Smooth muscle cell (in vitro differentiated cells): Measurements from ENCODE around the gene NT5C3A. TPM values are rescaled to one million over a fixed set of nuclear protein-coding genes. Genes with fewer than 3 reads are reported as not detected.
A peak's percentile ranks its signal among the peaks of the same experiment; 100 is the strongest.

Experiments
- DNase-seq: peaks from one replicate; lab custom pipeline; 2025; ENCODE audit not compliant: unreplicated experiment; lab: John Stamatoyannopoulos, UW
- H2AFZ ChIP-seq: fragments of 200-600 bp; sonication (generic); 2 replicates; pipeline ENCODE4 v1.6.0; 2016; ENCODE audit warnings: antibody characterized with exemption, low read depth, mild to moderate bottlenecking
- H3F3A ChIP-seq: fragments of 200-600 bp; sonication (generic); 2 replicates; pipeline ENCODE4 v1.6.0; 2017; ENCODE audit warnings: antibody characterized with exemption, low read depth
- H3K27ac ChIP-seq: fragments of 200-600 bp; sonication (generic); 2 replicates; pipeline ENCODE4 v1.5.1; 2016; ENCODE audit warnings: low read depth, mild to moderate bottlenecking
- H3K27me3 ChIP-seq: fragments of 200-600 bp; sonication (generic); 2 replicates; pipeline ENCODE4 v1.6.1; 2016; ENCODE audit warnings: low read depth, mild to moderate bottlenecking
- H3K36me3 ChIP-seq: fragments of 200-600 bp; sonication (generic); 2 replicates; pipeline ENCODE4 v1.5.1; 2016; ENCODE audit warnings: low read depth
- H3K4me1 ChIP-seq: fragments of 200-600 bp; sonication (generic); 2 replicates; pipeline ENCODE4 v1.5.1; 2016; ENCODE audit warnings: low read depth
- H3K4me2 ChIP-seq: fragments of 200-600 bp; sonication (generic); 2 replicates; pipeline ENCODE4 v1.6.0; 2016; ENCODE audit warnings: mild to moderate bottlenecking
- H3K4me3 ChIP-seq: fragments of 200-600 bp; sonication (generic); 2 replicates; pipeline ENCODE4 v1.5.1; 2016; ENCODE audit warnings: mild to moderate bottlenecking
- H3K79me2 ChIP-seq: fragments of 200-600 bp; sonication (generic); 2 replicates; pipeline ENCODE4 v1.6.0; 2016; ENCODE audit warnings: low read depth, mild to moderate bottlenecking
- H3K9ac ChIP-seq: fragments of 200-600 bp; sonication (generic); 2 replicates; pipeline ENCODE4 v1.6.0; 2016; ENCODE audit warnings: low read depth
- H3K9me3 ChIP-seq: fragments of 200-600 bp; sonication (generic); replicated peaks from 2 replicates; pipeline ENCODE4 v1.5.1; 2016; ENCODE audit warnings: low read depth
- H4K20me1 ChIP-seq: fragments of 200-600 bp; sonication (generic); 2 replicates; pipeline ENCODE4 v1.6.0; 2016; ENCODE audit warnings: low read depth
- CTCF ChIP-seq: fragments of 200-600 bp; sonication (generic); IDR thresholded peaks from 2 replicates; pipeline ENCODE4 v1.5.1; 2017; ENCODE audit warnings: borderline replicate concordance, mild to moderate bottlenecking, antibody characterized with exemption; ENCODE audit not compliant: insufficient read depth, poor library complexity, severe bottlenecking
- WGBS: methylation state at CpG from one replicate; pipeline ENCODE4 v1.1.7; 2016; ENCODE audit warnings: low lambda C conversion rate; 5-methylcytosine and 5-hydroxymethylcytosine counted together
- polyA plus RNA-seq: library from polyadenylated mRNA; unstranded; fragments of >200 nt; fragmentation: Nextera tagmentation; extraction: Ambion mirVana; gene quantifications from 2 replicates; pipeline ENCODE4 v1.2.1, GENCODE V29; 2016
- total RNA-seq: library from RNA; depleted of rRNA; stranded (reverse); fragments of >200 nt; gene quantifications from 2 replicates; pipeline ENCODE4 v1.2.3, GENCODE V29; 2014

Gene NT5C3A
- total and polyA plus RNA-seq, 2 experiments from 2014 or later = 12.9 to 25.4 TPM

DNA sequence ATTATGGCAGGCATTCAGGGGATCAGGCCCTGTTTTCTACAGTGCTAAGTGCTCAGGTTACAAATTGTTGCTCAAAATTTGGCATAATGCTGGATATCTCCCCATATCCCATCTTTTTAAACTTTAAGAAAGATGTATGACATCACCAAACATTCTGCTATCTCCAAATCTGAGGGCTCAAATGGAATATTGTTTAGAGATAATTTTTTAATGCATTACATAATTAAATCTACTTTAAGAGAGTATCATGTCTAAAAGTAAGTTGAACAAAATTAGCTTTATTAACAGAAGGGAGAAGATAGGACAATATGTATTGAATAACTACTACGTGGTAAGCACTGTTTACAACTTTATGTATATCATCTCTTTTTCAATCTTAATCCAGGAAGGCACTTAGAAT, 13.9 kb downstream of the NT5C3A start:
- Histone ChIP-seq H3K36me3 (no peaks in the 10 kb centered on the region), H3K4me3 (no peak overlapping the region), H3K4me1 (no peaks in the 10 kb centered on the region), H3K79me2 (peaks cover 83% of the 10 kb centered on the region), H3K9ac (no peak overlapping the region), H3K27me3 (no peaks in the 10 kb centered on the region), H3K9me3 (no peaks in the 10 kb centered on the region), H2AFZ (no peak overlapping the region), H3K4me2 (no peak overlapping the region), H3F3A (no peaks in the 10 kb centered on the region), H4K20me1 (peaks cover 50% of the 10 kb centered on the region), H3K27ac (no peak overlapping the region)
- TF ChIP-seq CTCF = no peak
- DNase-seq = no peak
- WGBS = 95% methylated on average over 1 of the region's 1 CpG

GRCh38 chr7:33048257-33048656, 14.3 kb downstream of the NT5C3A start:
- no peaks in the 10 kb centered on the region for H3K9me3 ChIP-seq
- H3K4me3 ChIP-seq = no peak overlapping the region
- peaks cover 82% of the 10 kb centered on the region for H3K79me2 ChIP-seq
- no peak overlapping the region for H3K9ac ChIP-seq
- H3K4me2 ChIP-seq = no peak overlapping the region
- 95% methylated on average over 3 of the region's 3 CpGs for WGBS
- H3F3A ChIP-seq = no peaks in the 10 kb centered on the region
- no peak for TF ChIP-seq CTCF
- H3K27me3 ChIP-seq = no peaks in the 10 kb centered on the region
- no peaks in the 10 kb centered on the region for H3K4me1 ChIP-seq
- no peaks in the 10 kb centered on the region for H3K36me3 ChIP-seq
- no peak overlapping the region for H3K27ac ChIP-seq
- DNase-seq = no peak
- H2AFZ ChIP-seq = no peak overlapping the region
- peaks cover 53% of the 10 kb centered on the region for H4K20me1 ChIP-seq

DNA sequence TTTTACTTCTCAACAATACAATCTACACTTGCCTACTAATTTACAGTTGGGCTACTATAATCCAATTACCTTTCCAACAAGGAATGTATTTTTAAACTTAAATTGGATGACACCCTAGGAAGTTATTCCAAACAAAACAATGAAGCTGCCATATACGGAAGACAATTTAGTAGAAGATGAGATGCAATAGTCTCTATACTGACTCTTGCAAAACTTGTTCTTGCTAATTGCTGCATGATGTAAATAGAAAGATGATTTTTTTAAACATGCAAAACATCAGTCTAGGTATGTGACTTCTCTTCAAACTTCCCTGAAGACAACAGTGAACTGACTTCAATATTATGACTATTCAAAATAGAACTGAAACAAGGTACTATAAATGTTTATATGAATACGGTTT, 17.6 kb downstream of the NT5C3A start:
- 73% methylated on average over 2 of the region's 2 CpGs for WGBS
- Histone ChIP-seq H3K36me3 (no peaks in the 10 kb centered on the region), H3K4me2 (no peak overlapping the region), H3K4me3 (no peak overlapping the region), H3K9ac (no peak overlapping the region), H4K20me1 (peaks cover 43% of the 10 kb centered on the region), H3F3A (no peaks in the 10 kb centered on the region), H3K79me2 (peaks cover 87% of the 10 kb centered on the region), H3K27ac (peak overlapping the region; percentile 20), H3K9me3 (no peaks in the 10 kb centered on the region), H3K27me3 (no peaks in the 10 kb centered on the region), H2AFZ (no peak overlapping the region), H3K4me1 (no peaks in the 10 kb centered on the region)
- TF ChIP-seq CTCF = no peak
- DNase-seq = no peak

DNA sequence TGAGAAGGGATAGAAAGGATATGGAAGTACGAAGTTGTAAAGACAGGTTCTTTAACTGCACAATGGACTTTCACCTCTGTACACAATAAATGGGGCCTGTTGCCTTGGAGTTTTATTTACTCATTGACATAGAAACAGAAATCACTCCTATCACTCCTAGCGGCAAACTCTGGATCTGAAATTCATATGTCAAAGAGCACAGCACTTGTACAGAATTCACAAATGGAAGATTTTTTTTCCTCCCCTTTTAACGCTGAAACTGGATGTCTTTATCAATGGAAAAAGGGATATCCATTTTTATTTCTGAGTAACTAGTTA, 18.2 kb downstream of the NT5C3A start:
- H3K79me2 ChIP-seq = peaks cover 85% of the 10 kb centered on the region
- peak overlapping the region; percentile 20 for H3K27ac ChIP-seq
- H3K9ac ChIP-seq = no peak overlapping the region
- no peak overlapping the region for H3K4me3 ChIP-seq
- H4K20me1 ChIP-seq = peaks cover 43% of the 10 kb centered on the region
- H3K27me3 ChIP-seq = no peaks in the 10 kb centered on the region
- H3F3A ChIP-seq = no peaks in the 10 kb centered on the region
- no peaks in the 10 kb centered on the region for H3K36me3 ChIP-seq
- 84% methylated on average over 3 of the region's 3 CpGs for WGBS
- no peak for TF ChIP-seq CTCF
- H3K4me1 ChIP-seq = no peaks in the 10 kb centered on the region
- no peak overlapping the region for H3K4me2 ChIP-seq
- no peak for DNase-seq
- no peaks in the 10 kb centered on the region for H3K9me3 ChIP-seq
- H2AFZ ChIP-seq = no peak overlapping the region
